ENCODE results near the gene BRSK1.

The BRSK1 gene

DNA sequence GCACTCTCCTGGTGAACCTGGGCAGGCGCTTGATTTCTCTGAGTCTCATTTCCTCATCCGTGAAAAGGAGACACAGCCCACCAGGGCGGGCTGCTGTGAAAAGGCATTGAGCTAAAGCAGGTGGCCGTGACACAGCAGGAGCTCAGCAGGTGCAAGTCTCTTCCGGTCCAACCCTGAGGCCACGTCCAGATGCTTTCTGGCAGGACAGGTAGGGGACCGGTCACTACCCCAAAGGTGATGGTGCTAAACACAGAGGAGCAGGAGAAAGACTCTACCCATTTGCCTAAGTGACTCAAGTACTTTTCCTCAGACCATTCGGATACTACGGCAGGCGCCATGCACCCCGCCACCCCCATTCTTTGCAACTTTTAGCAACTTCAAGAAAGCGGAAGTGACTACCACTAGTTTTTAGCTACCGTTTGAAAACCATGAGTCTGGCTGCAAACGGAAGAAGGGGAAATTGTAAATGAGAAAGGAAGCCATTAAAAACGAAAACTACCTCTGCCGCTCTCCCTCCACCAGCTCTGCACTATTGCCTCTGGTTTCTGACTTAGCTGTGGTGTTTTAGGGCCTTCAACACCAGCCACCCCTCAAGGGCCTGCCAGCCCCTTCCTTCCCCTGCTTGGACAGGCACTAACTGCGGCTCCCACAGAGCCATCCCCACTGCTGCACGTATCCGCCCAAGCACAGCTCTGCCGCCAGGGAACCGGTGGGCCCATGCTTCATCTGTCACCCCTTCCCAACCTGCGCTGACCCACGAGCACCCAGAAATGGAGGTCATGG is 29.8 kb upstream of the BRSK1 start:
- peak; percentile 24 for DNase-seq (ENCODE audit: low spot score)

DNA sequence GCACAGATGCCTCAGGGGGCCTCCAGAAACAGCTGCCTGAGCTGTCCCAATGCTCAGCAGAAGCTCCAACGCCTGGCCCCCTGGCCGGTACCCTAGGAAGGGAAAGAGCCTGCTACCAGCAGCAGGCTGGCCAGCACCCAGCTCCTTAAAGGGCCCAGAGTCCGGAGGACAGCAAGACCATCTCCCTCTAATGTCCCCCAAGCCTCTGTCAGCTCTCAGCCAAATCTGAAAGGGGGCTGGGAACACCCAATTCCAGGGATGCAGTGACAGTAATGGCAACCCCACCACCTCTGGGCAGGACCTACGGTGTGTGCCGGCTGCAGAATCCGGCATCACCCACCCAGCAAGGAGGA is 29.2 kb upstream of the BRSK1 start:
- DNase-seq (ENCODE audit: low spot score), result no peak

DNA sequence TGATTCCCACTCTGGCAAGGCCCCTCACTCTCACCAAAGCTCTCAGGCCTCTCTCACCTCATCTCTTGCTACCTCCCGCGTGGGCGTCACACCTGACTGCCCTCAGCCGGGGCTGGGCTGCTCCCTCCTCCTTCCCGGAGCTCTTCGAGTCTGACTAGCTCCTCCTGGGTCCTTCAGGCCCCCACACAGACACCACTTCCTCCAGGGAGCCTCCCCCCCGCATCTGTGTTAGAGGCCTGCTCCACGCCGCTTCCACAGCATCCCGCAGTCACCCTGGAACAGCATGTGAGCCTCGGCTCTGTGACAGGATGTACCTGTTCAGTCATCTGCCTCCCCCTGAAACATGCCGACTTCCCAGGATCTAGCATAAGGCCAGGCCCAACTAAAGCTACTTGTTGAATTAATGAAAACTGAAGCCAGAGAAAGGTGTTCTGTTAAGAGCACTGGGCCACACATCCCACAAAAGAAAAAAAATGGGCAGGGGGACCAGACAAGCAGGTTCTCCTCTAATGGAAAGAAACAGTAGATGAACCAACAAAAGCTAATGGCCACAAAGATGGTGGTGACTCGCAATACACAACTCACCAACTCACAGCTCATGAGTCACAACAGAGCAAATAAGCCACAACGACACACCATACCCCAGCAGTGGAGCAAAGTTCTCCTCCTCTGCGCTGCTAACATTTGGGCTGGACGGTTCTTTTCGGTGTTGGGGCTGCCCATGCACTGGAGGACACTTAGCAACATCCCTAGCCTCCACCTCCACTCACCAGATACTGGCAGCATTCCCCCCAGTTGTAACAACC is 28.0 kb upstream of the BRSK1 start:
- DNase-seq (ENCODE audit: low spot score), result no peak

DNA sequence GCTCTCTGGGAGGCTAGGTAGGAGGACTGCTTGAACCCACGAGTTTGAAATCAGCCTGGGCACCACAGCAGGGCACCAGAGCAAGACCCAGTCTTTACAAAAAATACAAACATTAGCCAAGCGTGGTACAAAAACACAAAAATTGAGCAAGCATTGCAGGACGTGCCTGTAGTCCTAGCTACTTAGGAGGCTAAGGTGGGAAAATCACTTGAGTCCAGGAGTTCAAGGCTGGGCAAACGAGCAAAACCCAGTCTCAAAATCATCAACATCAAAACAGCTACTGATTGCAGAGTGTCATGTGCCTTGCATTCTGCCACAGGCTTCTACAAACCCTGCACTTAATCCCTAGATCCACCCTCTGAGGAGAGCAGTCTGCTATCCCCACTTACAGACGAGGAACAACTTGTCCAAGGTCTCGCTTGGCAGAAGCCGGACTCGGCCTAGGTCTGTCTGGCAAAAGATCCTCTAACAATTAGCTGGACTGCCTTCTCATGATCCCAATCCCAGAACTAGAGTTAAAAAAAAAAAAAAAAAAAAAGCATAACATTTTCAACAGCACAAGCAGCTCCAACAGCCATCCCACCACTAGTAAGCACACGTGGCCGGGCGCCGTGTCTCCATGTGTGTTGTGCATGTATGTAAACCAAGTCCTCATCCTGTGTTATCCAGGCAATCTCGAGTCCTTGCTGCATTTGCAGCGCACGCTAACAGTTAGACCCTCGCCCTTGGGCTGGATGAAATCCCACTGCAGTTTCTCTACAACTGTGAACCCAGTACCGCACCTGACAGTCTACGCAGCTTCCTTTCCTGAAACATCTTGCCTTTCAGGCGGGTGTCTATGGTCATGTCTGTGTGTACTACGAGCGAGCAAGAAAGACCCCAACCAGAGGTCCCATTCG is 27.0 kb upstream of the BRSK1 start:
- no peak for DNase-seq (ENCODE audit: low spot score)

DNA sequence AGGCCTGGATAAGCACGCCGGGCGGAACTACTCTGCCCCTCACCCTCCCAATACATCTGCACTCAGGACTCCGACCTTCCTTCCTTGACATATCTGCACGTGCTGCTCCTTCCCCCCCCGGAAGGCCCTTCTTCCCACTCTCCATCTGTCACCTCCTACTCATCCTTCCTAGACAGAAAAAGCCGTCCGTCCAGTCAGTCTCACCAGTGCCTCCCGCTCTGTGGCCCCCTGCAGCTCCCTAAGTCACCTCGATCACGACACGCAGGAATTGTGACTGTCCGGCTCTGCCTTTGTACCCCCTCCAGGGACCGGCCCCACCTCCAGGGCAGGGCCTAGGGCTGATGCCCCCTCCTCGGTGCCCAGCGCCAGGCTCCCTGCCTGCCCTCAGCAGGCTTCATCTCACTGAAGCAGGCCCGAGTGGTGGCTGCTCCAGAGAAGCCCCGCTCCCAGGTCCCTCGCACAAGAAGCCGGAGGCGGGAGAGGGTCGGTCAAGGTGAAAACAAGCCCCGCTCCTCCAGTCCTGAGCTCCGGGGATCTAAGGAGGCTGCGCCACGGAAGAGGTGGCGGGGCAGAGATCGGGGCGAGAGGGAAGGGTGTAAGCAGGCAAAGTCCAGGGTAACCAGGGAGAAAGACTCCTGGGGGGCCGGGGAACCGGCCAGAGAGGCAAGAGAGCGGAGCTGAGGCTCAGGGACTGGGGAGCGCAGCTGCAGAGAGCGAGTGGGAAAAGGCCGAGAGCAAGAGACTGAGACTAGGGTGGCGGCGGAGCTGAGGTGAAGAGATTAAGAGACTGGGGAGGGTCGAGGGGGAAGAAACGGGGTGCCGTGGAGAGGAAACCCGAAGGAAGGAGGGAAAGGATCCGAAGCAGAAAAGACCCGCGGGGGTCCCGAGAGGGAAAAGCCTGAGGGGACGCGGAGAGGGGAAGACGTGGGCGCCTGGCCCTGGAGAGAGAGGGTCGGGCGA is 26.1 kb upstream of the BRSK1 start:
- DNase-seq (ENCODE audit: low spot score), result no peak

DNA sequence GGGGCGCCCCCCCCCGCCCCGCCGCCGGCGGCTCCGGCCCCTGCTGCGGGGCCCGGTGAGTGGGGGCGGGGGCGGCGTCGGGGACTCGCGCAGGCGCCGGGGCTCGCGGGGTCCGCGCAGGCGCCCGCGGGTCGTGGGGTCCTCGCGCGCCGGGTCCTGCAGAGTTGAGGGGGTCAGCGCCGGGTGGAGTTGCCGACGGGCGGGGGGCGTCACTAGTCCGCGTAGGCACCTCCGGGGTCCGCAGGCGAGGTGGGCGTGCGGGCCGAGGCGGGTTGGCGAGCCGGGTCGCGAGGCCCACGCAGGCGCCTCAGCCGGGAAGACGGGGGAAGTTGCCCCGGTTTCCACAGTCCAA is 25.3 kb upstream of the BRSK1 start:
- DNase-seq (ENCODE audit: low spot score), result no peak

DNA sequence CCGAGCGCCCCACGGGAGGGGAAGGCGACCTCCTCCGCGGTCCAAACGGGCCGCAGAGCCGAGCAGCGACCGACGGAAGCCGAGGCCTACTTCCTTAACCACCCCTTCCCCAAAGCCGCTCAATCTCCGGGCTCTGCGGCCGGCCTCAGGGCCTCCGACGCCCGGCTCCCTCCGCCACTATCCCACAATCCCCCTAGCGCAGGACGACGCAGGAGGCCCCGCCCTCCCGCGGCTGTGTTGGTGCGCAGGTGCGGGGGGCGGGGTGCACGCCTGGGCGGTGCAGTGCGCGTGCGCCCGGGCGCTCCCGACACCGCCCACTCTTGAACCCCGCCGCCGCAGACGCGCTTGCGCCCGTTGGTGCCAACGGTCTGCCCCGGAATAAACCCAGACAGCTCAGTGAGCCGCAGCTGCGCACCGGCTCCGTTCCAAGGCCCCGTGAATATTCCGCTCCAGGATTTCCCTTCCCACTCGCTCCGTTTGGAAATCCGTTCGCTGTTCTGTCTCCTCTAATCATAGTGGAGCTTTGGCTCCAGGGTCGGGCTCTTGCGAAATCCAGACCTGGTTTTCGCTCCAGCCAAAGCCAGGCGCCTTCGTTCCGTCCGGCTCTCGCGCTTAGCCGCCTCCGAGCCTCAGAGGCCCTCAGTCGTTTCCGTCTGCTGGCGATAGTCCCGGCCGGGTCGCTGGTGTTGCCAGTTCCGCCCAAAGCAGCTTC is 24.8 kb upstream of the BRSK1 start, which contains the start of gene PPP6R1:
Gene PPP6R1 (minus strand): TSS at position 190 of the 712 bp plus-strand sequence. CDS start 11,914 bp downstream, outside the sequence.
- DNase-seq (ENCODE audit: low spot score), result peak; percentile 99

DNA sequence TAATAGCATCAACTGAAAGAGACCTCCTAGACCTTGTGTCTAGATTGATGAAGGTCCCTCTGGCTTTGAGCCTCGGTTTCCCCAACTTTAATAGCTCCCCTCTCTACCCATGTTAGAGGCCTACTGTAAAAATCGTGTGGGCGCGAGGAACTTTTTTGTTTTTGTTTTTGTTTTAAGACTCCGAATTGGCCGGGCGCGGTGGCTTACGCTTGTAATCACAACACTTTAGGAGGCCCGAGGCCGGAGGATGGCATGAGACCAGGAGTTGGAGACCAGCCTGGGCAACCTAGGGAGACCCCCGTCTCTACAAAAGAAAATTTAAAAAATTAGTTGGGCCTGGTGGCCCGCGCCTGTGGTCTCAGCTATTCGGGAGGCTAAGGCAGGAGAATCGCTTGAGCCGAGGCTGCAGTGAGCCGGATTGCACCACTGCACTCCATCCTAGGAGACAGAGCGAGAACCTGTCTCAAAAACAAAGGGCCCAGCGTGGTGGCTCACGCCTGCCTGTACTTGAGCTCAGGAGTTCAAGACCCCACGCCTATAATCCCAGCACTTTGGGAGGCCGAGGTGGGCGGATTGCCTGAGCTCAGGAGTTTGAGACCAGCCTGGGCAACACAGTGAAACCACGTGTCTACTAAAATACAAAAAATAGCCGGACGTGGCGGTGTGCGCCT is 24.1 kb upstream of the BRSK1 start:
- DNase-seq (ENCODE audit: low spot score), result no peak

DNA sequence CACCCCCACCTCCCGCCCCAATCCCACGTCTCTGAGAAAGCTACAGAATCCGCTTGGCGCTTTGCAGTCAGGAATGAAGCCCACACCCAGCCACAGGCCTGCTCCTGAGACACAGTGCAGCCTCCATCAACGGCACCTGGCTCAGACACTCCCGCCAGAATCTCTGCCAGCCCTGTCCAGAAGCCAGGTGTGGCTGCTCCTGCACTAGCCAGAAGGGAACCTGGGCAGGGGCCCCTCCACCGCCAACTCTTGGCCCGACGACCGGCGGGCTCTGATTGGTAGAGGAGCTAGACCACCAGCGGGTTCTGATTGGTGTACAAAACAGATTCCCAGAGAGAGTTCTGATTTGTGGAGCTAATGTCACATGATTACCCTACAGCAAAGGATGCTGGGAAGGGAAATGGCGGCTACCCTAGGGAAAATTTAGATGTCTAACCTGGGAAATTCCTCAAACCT is 22.1 kb upstream of the BRSK1 start:
- no peak for DNase-seq (ENCODE audit: low spot score)

DNA sequence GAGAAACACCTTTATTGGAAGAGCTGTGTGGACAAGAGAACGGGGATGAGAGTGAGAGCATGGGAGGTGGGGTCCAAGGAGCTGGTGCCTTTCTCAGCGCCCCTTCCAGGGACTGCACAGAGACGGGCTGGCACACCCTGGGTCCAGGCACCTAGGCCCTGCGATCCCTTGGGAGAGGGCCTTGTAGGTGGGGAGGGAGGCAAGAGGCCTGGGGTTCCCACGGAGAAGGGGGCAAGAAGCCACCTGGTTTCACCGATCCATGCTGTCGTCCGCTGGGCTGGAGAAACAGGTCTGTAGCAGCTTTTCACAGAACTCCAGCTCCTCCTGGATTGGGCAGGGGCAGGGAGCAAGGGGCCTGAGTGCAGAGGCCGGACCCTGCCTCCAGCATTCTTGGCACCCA is 21.4 kb upstream of the BRSK1 start:
- DNase-seq (ENCODE audit: low spot score), result no peak

DNA sequence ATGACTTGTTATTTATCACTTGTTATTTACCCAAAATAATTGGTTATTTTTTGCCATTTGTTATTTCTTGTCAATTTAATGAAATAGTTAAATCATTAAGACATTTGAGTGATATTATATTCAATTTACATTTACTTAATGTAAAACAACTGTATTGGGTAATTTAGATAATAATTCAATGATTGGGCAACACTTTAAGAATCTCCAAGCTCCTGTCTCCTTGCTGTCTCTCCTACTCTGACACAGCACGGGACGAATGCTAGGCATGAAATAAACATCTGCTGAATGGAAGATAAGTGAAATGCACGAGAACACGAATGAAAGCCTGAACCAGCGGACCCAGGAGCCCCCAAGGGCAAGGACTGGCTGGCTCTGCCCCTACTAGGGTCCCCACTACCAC is 19.3 kb upstream of the BRSK1 start:
- no peak for DNase-seq (ENCODE audit: low spot score)

DNA sequence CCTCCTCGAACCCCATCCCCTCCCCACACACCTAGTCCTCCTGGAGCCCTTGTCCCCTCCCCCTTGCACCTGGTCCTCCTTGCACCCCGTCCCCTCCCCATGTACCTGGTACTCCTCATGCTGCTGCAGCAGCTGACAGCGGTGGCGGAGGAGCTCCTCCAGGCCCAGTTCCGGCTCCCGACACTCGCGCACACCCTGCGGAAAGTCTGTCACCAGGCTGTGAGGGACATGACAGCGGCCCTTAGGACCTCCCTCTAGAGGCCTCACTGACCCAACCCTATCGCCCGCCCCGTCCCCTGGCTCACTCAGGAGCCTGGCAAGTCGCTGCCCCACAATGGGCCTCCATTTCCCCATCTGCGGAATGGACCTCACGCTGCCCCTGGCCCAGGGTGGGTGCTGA is 18.6 kb upstream of the BRSK1 start:
- no peak for DNase-seq (ENCODE audit: low spot score)

DNA sequence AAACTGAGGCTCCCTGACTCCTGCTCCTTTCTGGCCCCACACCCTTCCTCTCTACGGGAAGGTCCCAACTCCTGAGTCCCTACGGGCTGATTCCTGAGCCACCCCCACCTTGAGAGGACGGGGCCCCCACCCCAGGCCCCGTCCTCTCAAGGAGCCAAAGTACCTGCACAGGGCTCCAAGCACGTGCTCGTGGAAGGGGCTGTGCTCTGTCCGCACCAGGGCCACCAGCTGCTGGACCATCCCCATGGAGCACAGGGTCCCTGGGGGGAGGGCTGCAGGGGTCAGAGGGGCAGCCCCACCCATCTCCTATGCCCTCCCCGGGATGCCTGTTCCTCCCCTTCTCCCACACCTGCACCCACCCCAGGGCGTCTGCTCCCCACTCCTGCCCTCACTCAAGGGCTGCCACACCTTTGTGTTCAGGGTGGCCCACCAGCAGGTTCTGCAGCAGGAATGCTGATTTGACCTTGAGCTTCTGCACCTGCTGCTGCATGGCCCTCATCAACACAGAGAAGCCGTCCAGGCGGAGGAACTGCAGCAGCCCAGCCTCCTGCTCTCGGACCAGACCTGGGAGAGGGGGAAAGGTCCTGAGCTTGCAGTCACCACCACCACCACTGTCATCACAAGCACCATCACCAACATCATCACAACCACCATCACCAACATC is 17.9 kb upstream of the BRSK1 start:
- DNase-seq (ENCODE audit: low spot score), result no peak

DNA sequence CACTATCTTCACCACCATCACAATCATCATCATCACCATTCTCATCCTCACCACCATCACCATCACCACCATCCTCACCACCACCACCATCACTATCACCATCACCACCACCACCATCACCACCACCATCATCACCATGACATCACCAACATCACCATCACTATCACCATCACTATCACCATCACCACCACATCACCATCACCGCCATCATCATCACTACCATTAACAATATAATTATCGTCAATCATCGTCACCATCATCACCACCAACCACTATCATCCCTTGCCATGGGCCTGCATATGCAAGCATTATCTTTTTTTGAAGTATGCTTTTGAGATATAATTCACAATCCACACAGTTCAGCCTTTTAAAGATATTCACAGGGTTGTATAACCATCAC is 17.4 kb upstream of the BRSK1 start:
- DNase-seq (ENCODE audit: low spot score), result no peak

DNA sequence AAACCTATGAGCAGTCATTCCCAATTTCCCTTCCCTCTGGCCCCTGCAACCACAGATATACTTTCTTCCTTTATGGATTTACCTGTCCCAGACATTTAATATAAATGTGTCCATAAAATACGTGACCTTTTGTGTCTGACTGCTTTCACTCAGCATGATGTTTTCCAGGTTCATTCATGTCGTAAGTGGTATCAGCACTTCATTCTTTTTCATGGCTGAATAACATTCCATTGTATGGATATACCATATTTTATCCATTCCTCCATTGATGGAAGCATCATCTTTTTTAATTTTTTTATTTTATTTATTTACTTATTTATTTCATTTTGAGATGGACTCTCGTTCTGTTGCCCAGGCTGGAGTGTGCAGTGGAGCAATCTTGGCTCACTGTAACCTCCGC is 17.0 kb upstream of the BRSK1 start:
- no peak for DNase-seq (ENCODE audit: low spot score)

DNA sequence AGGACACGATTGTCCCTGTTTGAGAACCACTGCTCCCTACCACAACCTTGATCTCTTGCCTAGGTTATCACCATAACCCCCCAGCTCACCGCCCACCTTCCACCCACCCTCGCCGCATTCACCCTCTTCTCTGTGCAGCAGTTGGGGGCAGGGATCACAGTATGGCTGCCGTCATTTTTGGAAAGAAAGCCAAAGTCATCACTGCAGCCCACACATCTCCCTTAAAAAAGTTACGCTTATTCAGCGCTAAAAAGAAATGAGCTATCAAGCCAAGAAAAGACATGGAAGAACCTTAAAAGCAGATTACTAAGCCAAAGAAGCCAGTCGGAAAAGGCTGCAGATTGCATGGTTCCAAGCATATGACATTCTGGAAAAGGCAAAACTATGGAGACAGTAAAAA is 14.5 kb upstream of the BRSK1 start:
- DNase-seq (ENCODE audit: low spot score), result no peak

DNA sequence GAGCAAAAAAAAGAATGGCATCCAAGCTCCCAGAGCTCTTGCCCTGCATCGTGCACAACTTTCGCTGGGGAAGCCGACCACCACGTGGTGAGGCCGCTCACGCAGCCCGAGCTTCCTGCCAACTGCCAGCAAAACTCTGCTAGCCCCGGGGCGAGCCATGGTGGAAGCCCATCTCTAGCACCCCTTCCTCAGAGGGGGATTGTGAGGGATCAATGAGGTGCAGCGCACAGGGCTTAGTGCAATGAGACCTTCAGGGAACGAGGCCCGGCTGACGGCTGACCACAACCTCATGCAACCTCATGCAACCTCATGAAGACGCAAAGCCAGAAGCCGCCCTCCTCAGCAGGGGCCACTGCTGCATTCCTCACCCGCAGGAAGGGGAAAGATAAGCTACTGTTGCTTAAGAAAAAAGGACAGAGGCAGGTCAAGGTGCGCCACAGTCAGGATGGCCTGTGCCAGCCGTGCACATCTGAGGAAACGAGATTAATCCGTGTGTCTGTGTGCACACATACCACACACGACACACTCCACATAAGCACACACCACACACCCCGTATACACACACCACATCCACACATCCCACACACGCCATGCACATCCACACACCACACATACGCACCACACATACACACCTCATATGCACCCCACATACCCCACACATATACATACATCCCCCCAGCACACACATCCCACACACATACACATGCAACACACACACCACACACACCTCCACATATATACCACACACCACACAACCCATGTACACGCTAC is 13.4 kb upstream of the BRSK1 start:
- no peak for DNase-seq (ENCODE audit: low spot score)

DNA sequence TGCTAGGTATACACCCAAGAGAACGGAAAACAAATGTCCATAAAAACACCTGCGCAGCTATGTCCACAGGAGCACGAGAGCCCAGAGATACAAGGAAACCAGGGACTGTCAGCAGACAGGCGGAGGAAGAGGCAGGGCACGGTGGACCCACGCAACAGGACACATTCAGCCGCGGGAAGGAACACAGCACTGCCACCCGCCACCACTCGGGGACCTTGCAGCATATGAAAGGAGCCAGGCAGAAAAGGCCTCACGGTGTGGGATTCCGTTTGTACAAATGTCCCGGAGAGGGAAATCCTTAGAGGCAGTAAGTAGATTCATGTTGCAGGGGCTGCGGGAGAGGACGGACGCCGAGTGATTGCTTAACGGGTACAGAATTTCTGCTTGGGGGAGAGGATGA is 11.7 kb upstream of the BRSK1 start:
- DNase-seq (ENCODE audit: low spot score), result no peak
